Right lobe of liver (tissue), 4 donors: Measurements from ENCODE around the gene MYOG.

Source experiments
- POLR2A ChIP-seq: fragments of 450-650 bp; IDR thresholded peaks from one replicate; pipeline ENCODE4 v1.6.1; 2017; ENCODE audit warnings: antibody characterized with exemption, mild to moderate bottlenecking
- TF ChIP-seq, protein P1 (sequence below), 4 donors: fragments of 200-600 bp in 3 of 4; fragments of 450-650 bp in 1 of 4; IDR thresholded peaks; one replicate each; pipeline versions ENCODE4 v1.5.1 to v1.8.0; 2016 to 2022; ENCODE audit warnings: antibody characterized with exemption in 4 of 4, mild to moderate bottlenecking in 2 of 4
- donor health status: DM: no; HTN: no; CAD: no.
- donor health status: DM: no; HTN: no; CAD: no.
- donor health status: DM: no; HTN: yes; CAD: no.

DNA sequence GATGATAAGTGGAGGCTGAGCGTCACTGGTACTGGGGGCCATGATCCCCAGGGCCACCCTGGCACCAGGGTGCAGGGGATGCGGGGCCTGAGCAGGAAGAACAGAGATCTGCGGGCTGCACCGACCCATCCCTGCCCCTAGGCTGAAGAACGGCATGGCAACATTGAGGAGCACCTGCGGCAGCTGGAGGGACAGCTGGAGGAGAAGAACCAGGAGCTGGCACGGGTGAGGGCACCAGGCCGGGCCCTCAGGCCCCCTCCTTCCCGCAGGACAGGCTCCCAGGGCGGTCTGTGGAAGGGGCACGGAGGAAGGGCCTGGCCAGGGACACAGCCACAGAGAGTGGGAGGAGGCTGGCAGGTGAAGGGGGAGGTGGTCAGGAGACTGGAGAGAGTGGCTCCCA, 37.7 kb downstream of the MYOG start:
- TF ChIP-seq, protein P1, sequence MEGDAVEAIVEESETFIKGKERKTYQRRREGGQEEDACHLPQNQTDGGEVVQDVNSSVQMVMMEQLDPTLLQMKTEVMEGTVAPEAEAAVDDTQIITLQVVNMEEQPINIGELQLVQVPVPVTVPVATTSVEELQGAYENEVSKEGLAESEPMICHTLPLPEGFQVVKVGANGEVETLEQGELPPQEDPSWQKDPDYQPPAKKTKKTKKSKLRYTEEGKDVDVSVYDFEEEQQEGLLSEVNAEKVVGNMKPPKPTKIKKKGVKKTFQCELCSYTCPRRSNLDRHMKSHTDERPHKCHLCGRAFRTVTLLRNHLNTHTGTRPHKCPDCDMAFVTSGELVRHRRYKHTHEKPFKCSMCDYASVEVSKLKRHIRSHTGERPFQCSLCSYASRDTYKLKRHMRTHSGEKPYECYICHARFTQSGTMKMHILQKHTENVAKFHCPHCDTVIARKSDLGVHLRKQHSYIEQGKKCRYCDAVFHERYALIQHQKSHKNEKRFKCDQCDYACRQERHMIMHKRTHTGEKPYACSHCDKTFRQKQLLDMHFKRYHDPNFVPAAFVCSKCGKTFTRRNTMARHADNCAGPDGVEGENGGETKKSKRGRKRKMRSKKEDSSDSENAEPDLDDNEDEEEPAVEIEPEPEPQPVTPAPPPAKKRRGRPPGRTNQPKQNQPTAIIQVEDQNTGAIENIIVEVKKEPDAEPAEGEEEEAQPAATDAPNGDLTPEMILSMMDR (IDR thresholded peaks at IDR 0.05): no peak
- TF ChIP-seq POLR2A: no peak
